Activated CD8-positive, alpha-beta T cell treated with anti-CD3 and anti-CD28 coated beads, Interleukin-2, amount 10 ng/mL, durations not matched to agents 7 days and 5 days (primary cell): ENCODE data around the gene MYO1B. TPM values are rescaled to one million over a fixed set of nuclear protein-coding genes. Genes with fewer than 3 reads are reported as not detected.

Source experiments
- ATAC-seq: fragments of 150-1000 bp; cut with Tn5 transposase; one replicate; pipeline ENCODE4 v1.10.0; 2021; ENCODE audit warnings: moderate library complexity
- CTCF ChIA-PET: fragments of 350-600 bp; sonication (Branson Sonifier 250); formaldehyde crosslinking; loops from one replicate; lab custom pipeline; 2021; ENCODE audit warnings: antibody characterized with exemption; lab: Charles Lee
- POLR2A ChIA-PET: fragments of 350-600 bp; sonication (Branson Sonifier 250); formaldehyde crosslinking; loops from one replicate; lab custom pipeline; 2021; ENCODE audit warnings: antibody characterized with exemption; lab: Charles Lee
- DNase-seq: peaks from one replicate; pipeline ENCODE4 v3.0.0-alpha.2; 2020
- H3K27ac Mint-ChIP-seq: one replicate; pipeline ENCODE4 v1.8.0; 2021; ENCODE audit warnings: mild to moderate bottlenecking, mixed read lengths
- H3K27me3 Mint-ChIP-seq: one replicate; pipeline ENCODE4 v1.8.0; 2021; ENCODE audit warnings: low read depth, mixed read lengths
- H3K36me3 Mint-ChIP-seq: one replicate; pipeline ENCODE4 v1.8.0; 2021; ENCODE audit warnings: low read depth, mixed read lengths
- H3K4me1 Mint-ChIP-seq: one replicate; pipeline ENCODE4 v1.8.0; 2021; ENCODE audit warnings: low read depth, mixed read lengths
- H3K4me3 Mint-ChIP-seq: one replicate; pipeline ENCODE4 v1.8.0; 2021; ENCODE audit warnings: mild to moderate bottlenecking, mixed read lengths
- H3K9me3 Mint-ChIP-seq: one replicate; pipeline ENCODE4 v1.8.0; 2022; ENCODE audit warnings: mixed read lengths; ENCODE audit not compliant: insufficient read depth
- total RNA-seq, 2 experiments: library from RNA; stranded (reverse); gene quantifications; one replicate each; pipeline ENCODE4 v1.2.3, GENCODE V29; 2021

Gene MYO1B
- 1 to 10 TPM; 2.6 to 3.4 TPM for total RNA-seq

DNA sequence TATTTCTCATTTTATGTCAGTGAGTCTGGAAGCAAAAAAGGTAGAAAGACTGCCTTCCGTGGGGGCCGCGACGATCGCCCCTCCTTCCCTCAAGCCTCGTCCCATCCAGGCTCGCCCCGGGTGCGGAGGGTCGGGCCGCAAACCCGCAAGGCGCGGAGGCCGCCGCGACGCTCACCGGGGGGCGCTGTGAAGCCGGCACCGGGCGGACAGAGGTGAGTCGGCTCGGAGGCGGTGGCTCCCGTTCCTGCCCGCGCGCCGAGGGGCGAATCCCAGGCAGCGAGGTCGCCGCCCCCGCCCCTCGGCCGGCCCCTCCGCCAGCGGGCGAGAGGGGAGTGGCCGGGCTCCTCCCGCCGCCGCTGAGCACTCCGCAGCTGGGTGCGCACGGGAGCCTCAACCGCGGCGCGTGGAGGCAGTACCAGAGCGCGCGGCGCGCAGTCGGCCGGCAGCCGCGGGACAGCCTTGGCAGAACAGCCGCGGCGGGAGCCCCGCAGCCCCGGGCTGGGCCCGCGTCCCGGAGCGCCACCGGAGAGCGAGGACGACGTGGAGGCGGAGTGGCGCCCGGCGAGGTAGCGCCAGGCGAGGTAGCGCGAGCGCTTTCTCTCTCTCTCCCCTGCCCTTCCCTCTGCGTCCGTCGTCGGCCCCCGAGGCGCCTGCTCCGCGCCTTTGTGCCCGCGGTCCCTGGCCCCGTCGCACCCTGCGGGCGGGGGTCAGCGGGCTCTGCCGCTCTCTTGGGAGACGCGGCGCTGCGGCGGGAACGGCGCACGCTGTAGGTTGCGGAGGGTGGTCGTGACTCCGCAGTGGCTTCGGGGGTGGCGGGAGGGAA lies at the start of gene MYO1B:
Gene MYO1B, plus strand, starts transcription at position 359 of the 823 bp plus-strand sequence. CDS start 31,492 bp downstream, outside the sequence.
- ChIA-PET POLR2A (interaction anchor here (1.0 kb wide), 1 partner anchor 178 kb away, joined by 3 read pairs; no protein-coding TSS in a partner anchor), CTCF (interaction anchor here (1.3 kb wide), 1 partner anchor 193 kb away, joined by 3 read pairs; no protein-coding TSS in a partner anchor)
- ATAC-seq (peak; percentile 89), DNase-seq (peak; percentile 60)
- no peaks in the 10 kb centered on the region for H3K36me3 Mint-ChIP-seq
- H3K4me3 Mint-ChIP-seq = peak within 1 kb of the TSS; percentile 72
- H3K9me3 Mint-ChIP-seq = no peaks in the 10 kb centered on the region
- peaks cover 11% of the 10 kb centered on the region for H3K4me1 Mint-ChIP-seq
- peaks cover 22% of the 10 kb centered on the region for H3K27me3 Mint-ChIP-seq
- no peak within 1 kb of the TSS for H3K27ac Mint-ChIP-seq

DNA sequence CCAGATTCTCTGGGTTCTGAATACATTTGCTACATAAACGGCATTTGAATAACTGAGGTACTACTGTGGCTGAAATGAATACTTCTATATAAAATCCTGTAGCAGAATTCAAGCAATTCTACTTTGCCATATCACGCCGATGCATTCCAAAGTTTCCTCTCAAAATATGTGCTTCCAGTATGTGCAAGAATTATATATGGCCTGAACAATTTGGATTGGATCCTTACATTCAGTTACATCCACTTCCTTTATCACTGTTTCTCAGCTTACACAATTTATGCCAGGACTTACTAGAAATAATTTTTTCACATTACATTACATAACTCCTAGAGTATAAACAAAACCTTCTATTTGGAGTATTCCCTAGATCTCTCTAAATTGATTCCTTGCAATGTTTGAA lies 48.1 kb upstream of the MYO1B start:
- CTCF ChIA-PET = interaction anchor here (0.9 to 2.3 kb wide), 3 partner anchors 9 to 32 kb away, joined by 3 to 11 read pairs (median 6); no protein-coding TSS in a partner anchor
- H3K9me3 Mint-ChIP-seq = peaks cover 9% of the 10 kb centered on the region
- peaks cover 44% of the 10 kb centered on the region for H3K4me1 Mint-ChIP-seq
- no peak overlapping the region for H3K27ac Mint-ChIP-seq
- H3K4me3 Mint-ChIP-seq = no peak overlapping the region
- no peaks in the 10 kb centered on the region for H3K27me3 Mint-ChIP-seq
- POLR2A ChIA-PET = interaction anchor here (1.1 kb wide), 1 partner anchor 10 kb away, joined by 3 read pairs; no protein-coding TSS in a partner anchor
- no peak for ATAC-seq
- H3K36me3 Mint-ChIP-seq = peaks cover 35% of the 10 kb centered on the region
- DNase-seq = no peak

DNA sequence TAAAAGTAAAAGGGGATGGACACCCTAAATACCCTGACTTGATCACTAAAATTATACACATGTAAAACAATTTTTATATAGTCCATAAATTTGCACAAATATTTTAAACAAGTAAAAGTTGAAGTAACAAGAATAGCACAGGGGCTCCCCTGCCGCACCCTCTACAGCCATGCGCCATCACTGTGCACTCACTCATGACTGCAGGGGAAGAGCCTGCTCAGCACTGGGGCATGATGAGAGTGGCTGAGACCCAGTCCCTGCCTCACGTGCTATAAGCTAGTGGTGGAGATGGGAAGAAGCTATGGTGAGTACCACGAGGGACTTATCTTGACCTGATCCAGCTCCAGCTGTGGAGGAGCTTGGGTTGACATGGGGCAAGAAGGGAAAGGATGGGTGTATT lies 46.9 kb upstream of the MYO1B start:
- peaks cover 7% of the 10 kb centered on the region for H3K9me3 Mint-ChIP-seq
- CTCF ChIA-PET = interaction anchor here (0.8 to 2.3 kb wide), 4 partner anchors 8 to 146 kb away, joined by 3 to 11 read pairs (median 5); no protein-coding TSS in a partner anchor
- peaks cover 49% of the 10 kb centered on the region for H3K4me1 Mint-ChIP-seq
- POLR2A ChIA-PET = interaction anchor here (0.6 to 1.1 kb wide), 2 partner anchors 8 to 30 kb away, joined by 3 read pairs; no protein-coding TSS in a partner anchor
- peak; percentile 14 for DNase-seq
- H3K36me3 Mint-ChIP-seq = peaks cover 31% of the 10 kb centered on the region
- no peak for ATAC-seq
- H3K27ac Mint-ChIP-seq = no peak overlapping the region
- H3K27me3 Mint-ChIP-seq = no peaks in the 10 kb centered on the region
- H3K4me3 Mint-ChIP-seq = no peak overlapping the region

- CTCF ChIA-PET = interaction anchor here (0.6 kb wide), 1 partner anchor 424 kb away, joined by 3 read pairs; no protein-coding TSS in a partner anchor
- H3K4me3 Mint-ChIP-seq = no peak overlapping the region
- H3K27me3 Mint-ChIP-seq = no peaks in the 10 kb centered on the region
- H3K4me1 Mint-ChIP-seq = peaks cover 44% of the 10 kb centered on the region
- peaks cover 6% of the 10 kb centered on the region for H3K9me3 Mint-ChIP-seq
- peaks cover 22% of the 10 kb centered on the region for H3K36me3 Mint-ChIP-seq
- H3K27ac Mint-ChIP-seq = no peak overlapping the region
- ATAC-seq (no peak), DNase-seq (peak; percentile 6)
- POLR2A ChIA-PET = no interaction called here
Measured at GRCh38 chr2:191199929-191200512, 45.2 kb upstream of the MYO1B start.

DNA sequence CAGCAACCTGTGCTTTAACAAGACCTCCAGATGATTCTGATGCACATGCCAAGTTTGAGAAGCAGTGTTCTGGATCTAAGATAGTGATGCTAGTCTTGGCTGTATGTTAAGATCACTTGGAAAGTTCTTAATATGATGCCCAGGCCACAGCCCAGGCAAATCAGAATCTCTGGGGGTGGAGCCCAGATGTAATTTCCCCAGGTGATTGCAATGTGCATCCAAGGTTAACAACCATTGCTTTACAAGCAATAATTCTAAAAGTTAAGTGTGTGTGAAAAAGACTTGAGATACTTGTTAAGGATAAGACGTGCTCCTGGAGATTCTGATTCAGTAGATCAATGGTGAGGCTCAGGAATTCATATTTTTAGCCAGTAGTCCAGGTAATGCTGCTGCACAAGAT lies 44.3 kb upstream of the MYO1B start:
- no peak overlapping the region for H3K4me3 Mint-ChIP-seq
- H3K27ac Mint-ChIP-seq = no peak overlapping the region
- no peak for ATAC-seq
- H3K27me3 Mint-ChIP-seq = no peaks in the 10 kb centered on the region
- peaks cover 1% of the 10 kb centered on the region for H3K9me3 Mint-ChIP-seq
- ChIA-PET CTCF (interaction anchor here (0.8 kb wide), 1 partner anchor 32 kb away, joined by 3 read pairs; no protein-coding TSS in a partner anchor), POLR2A (no interaction called here)
- H3K4me1 Mint-ChIP-seq = peaks cover 43% of the 10 kb centered on the region
- peak; percentile 7 for DNase-seq
- peaks cover 20% of the 10 kb centered on the region for H3K36me3 Mint-ChIP-seq

- Mint-ChIP-seq H3K36me3 (peaks cover 13% of the 10 kb centered on the region), H3K27ac (peak overlapping the region; percentile 70), H3K4me3 (no peak overlapping the region), H3K9me3 (no peaks in the 10 kb centered on the region), H3K27me3 (no peaks in the 10 kb centered on the region), H3K4me1 (peaks cover 49% of the 10 kb centered on the region)
- DNase-seq = peak; percentile 14
- ChIA-PET CTCF (interaction anchor here (0.7 to 1.5 kb wide), 7 partner anchors 8 to 150 kb away, joined by 3 to 5 read pairs (median 4); no protein-coding TSS in a partner anchor), POLR2A (interaction anchor here (1.1 kb wide), 1 partner anchor 9 kb away, joined by 3 read pairs; no protein-coding TSS in a partner anchor)
- ATAC-seq = no peak
Measured at GRCh38 chr2:191202209-191202721, 42.9 kb upstream of the MYO1B start.

GRCh38 chr2:191202881-191203397 lies 42.3 kb upstream of the MYO1B start:
- H3K36me3 Mint-ChIP-seq = peaks cover 11% of the 10 kb centered on the region
- peaks cover 50% of the 10 kb centered on the region for H3K4me1 Mint-ChIP-seq
- no peaks in the 10 kb centered on the region for H3K27me3 Mint-ChIP-seq
- H3K9me3 Mint-ChIP-seq = no peaks in the 10 kb centered on the region
- ChIA-PET CTCF (interaction anchor here (0.6 to 1.5 kb wide), 7 partner anchors 9 to 424 kb away, joined by 3 to 5 read pairs (median 3); no protein-coding TSS in a partner anchor), POLR2A (interaction anchor here (1.1 kb wide), 1 partner anchor 9 kb away, joined by 3 read pairs; no protein-coding TSS in a partner anchor)
- DNase-seq (peak; percentile 48), ATAC-seq (peak; percentile 52)
- no peak overlapping the region for H3K4me3 Mint-ChIP-seq
- peak overlapping the region; percentile 70 for H3K27ac Mint-ChIP-seq

DNA sequence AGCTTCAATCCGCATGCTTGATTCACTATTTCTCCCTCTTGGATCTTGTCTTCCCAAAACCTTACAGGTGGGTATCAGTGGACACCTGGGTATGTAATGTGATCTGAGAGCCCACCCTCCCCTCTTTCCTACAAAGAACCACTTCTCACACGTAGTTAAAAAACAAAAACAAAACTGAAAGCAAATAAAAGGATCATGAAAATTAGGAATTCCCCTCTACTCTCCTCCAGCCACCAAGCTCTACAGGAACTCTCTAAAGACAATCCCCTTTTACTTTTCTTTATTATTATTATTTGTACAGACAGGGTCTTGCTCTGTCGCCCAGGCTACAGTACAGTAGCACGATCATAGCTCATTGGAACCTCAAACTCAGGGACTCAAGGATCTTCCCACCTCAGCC lies 40.8 kb upstream of the MYO1B start:
- CTCF ChIA-PET = interaction anchor here (0.6 to 1.5 kb wide), 6 partner anchors 8 to 282 kb away, joined by 3 to 6 read pairs (median 6); no protein-coding TSS in a partner anchor
- POLR2A ChIA-PET = interaction anchor here (0.8 to 1.5 kb wide), 3 partner anchors 10 to 474 kb away, joined by 3 to 4 read pairs (median 4); partner anchors contain the start of gene NABP1
- peak; percentile 34 for ATAC-seq
- Mint-ChIP-seq H3K4me3 (peak overlapping the region; percentile 67), H3K9me3 (no peaks in the 10 kb centered on the region), H3K4me1 (peaks cover 50% of the 10 kb centered on the region), H3K27me3 (no peaks in the 10 kb centered on the region), H3K27ac (peak overlapping the region; percentile 83), H3K36me3 (peaks cover 6% of the 10 kb centered on the region)
- DNase-seq = peak; percentile 19

DNA sequence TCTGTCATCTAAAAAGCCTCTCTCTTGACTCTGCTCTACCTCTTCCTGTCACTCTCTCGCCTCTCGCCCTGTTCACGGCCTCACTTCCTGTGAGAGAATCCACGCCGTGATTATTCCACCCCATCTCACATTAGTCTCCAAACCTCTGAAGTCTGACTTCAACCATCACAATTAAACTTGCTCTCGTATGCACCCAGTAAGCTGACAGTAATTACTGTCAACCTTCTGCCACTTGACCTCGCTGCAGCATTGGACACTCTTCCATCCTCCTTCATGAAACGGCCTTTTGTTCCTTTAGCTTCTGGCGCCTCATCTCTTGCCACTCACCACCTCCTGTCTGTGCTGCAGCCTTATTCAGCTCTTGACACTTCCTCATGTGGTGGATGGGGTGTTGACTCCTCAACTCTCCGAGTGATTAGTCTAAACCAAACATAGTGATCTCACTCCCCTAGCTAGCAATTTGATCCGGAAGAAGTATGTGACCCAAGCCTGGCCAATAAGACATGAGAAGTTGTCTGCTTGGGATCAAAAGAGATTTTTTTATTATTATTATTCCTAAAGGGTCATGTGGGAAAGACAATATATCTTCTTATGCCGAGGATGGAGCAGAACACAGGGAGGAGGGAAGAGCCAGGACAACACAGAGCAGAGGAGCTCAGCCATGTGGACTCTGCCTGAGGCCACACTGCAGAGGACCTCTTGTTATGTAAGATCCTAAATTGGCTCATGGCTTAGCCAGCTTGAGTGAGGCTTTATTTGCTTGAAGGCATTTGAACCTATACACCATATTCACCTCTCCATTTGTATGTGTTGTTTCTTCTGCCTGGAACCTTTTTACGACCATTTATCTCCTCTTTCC lies 38.4 kb upstream of the MYO1B start:
- Mint-ChIP-seq H3K27ac (peak overlapping the region; percentile 87), H3K4me3 (peak overlapping the region; percentile 52)
- CTCF ChIA-PET = interaction anchor here (0.7 to 4.3 kb wide), 8 partner anchors 9 to 157 kb away, joined by 3 to 55 read pairs (median 5); no protein-coding TSS in a partner anchor

GRCh38 chr2:191209340-191209739 lies 35.9 kb upstream of the MYO1B start:
- DNase-seq (no peak), ATAC-seq (no peak)
- POLR2A ChIA-PET = no interaction called here
- Mint-ChIP-seq H3K9me3 (peaks cover 12% of the 10 kb centered on the region), H3K4me1 (peaks cover 20% of the 10 kb centered on the region), H3K27ac (no peak overlapping the region), H3K27me3 (no peaks in the 10 kb centered on the region), H3K36me3 (peaks cover 9% of the 10 kb centered on the region), H3K4me3 (no peak overlapping the region)
- CTCF ChIA-PET = interaction anchor here (4.3 kb wide), 1 partner anchor 9 kb away, joined by 55 read pairs; no protein-coding TSS in a partner anchor

More for the DNA sequence above, 38.4 kb upstream of the MYO1B start:
- Mint-ChIP-seq H3K36me3 (peaks cover 2% of the 10 kb centered on the region), H3K4me1 (peaks cover 41% of the 10 kb centered on the region), H3K9me3 (no peaks in the 10 kb centered on the region), H3K27me3 (no peaks in the 10 kb centered on the region)
- POLR2A ChIA-PET = interaction anchor here (0.9 to 1.3 kb wide), 3 partner anchors 9 to 470 kb away, joined by 3 to 5 read pairs (median 4); no protein-coding TSS in a partner anchor
- peak; percentile 69 for ATAC-seq
- DNase-seq = peak; percentile 57
